ENCODE data around the gene BACH1.

DNA sequence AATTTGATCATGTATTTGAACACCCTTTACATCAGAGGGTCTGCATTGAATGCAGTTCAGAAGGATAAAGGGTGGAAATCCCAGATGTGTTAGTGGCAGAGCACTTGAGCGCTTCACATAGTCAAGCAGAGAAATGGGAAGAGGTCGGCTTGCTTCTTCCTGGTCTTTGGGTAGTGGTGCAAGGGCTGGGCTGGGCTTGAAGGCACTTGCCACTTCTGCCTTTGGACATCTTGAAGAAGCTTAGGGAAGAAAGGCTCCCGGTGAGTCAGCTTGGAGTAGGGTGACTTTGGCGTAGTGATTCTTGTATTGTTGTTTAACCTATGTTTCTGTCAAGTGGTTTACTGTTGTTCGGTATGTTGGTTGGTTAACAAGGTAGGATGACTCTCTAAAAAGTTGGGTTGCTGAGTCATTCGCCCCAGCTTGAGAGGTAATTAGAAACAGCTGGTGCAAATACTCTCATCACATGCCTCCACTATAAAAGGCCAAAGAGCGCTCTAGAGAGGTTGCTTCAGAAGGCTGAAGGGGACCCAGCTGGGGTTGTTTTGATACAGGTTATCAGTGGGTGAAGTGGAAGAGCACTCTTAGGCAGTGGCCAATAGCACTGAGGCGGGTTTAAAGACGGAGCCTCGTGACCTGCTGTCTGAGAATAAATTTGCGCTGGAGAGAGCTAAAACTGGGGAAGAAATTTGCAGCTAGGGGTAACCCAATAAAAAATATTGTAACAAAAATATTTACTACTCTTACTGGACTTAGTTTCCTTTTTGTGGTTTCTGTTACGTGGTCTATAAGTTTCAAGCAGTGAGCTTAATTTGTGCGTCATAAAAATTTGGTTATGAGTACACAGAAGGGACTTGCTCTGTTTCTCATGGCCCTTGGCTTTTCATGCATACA lies 1.4 kb downstream of the BACH1 start:
- TF ChIP-seq, protein P1, sequence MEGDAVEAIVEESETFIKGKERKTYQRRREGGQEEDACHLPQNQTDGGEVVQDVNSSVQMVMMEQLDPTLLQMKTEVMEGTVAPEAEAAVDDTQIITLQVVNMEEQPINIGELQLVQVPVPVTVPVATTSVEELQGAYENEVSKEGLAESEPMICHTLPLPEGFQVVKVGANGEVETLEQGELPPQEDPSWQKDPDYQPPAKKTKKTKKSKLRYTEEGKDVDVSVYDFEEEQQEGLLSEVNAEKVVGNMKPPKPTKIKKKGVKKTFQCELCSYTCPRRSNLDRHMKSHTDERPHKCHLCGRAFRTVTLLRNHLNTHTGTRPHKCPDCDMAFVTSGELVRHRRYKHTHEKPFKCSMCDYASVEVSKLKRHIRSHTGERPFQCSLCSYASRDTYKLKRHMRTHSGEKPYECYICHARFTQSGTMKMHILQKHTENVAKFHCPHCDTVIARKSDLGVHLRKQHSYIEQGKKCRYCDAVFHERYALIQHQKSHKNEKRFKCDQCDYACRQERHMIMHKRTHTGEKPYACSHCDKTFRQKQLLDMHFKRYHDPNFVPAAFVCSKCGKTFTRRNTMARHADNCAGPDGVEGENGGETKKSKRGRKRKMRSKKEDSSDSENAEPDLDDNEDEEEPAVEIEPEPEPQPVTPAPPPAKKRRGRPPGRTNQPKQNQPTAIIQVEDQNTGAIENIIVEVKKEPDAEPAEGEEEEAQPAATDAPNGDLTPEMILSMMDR (IDR thresholded peaks at IDR 0.05) = no peak
- TF ChIP-seq POLR2A (IDR thresholded peaks at IDR 0.05) = no peak
